GM23338 (cell line): ENCODE data around the gene PTPRN2. TPM values are rescaled to one million over a fixed set of nuclear protein-coding genes. Genes with fewer than 3 reads are reported as not detected.
"Not testable (repeated sequence)": the region's sequence is repeated elsewhere in the genome, so short reads cannot be mapped to it uniquely, and the experiment has no call there.

Experiments used
- ATAC-seq: fragments of 200-7000 bp; cut with Tn5 transposase; 3 replicates; pipeline ENCODE4 v1.9.1; 2020
- DNase-seq: peaks from one replicate; pipeline ENCODE4 v3.0.0-alpha.2; 2015; ENCODE audit warnings: low spot score
- H2AFZ ChIP-seq: fragments of 200-600 bp; sonication (generic); 2 replicates; pipeline ENCODE4 v1.8.0; 2016; ENCODE audit warnings: antibody characterized with exemption, mild to moderate bottlenecking, moderate library complexity
- H3F3A ChIP-seq: fragments of 200-600 bp; sonication (generic); replicated peaks from 2 replicates; pipeline ENCODE4 v1.8.0; 2017; ENCODE audit warnings: antibody characterized with exemption, mixed run types, low read depth
- H3K27ac ChIP-seq: fragments of 200-600 bp; sonication (generic); 2 replicates; pipeline ENCODE4 v1.6.1; 2016; ENCODE audit warnings: low read depth
- H3K27me3 ChIP-seq: fragments of 200-600 bp; sonication (generic); 2 replicates; pipeline ENCODE4 v1.8.0; 2016; ENCODE audit warnings: mild to moderate bottlenecking, mixed run types, moderate library complexity; ENCODE audit not compliant: insufficient read depth
- H3K36me3 ChIP-seq: fragments of 200-600 bp; sonication (generic); 2 replicates; pipeline ENCODE4 v1.8.0; 2016; ENCODE audit warnings: mild to moderate bottlenecking; ENCODE audit not compliant: insufficient read depth
- H3K4me1 ChIP-seq: fragments of 200-600 bp; sonication (generic); 2 replicates; pipeline ENCODE4 v1.8.0; 2016; ENCODE audit warnings: mild to moderate bottlenecking, moderate library complexity; ENCODE audit not compliant: insufficient read depth
- H3K4me2 ChIP-seq: fragments of 200-600 bp; sonication (generic); 2 replicates; pipeline ENCODE4 v1.7.1; 2017; ENCODE audit warnings: mixed run types
- H3K4me3 ChIP-seq: fragments of 200-600 bp; sonication (generic); 2 replicates; pipeline ENCODE4 v1.6.1; 2016; ENCODE audit warnings: mixed run types
- H3K79me2 ChIP-seq: fragments of 200-600 bp; sonication (generic); replicated peaks from 2 replicates; pipeline ENCODE4 v1.8.0; 2017; ENCODE audit warnings: mild to moderate bottlenecking; ENCODE audit not compliant: insufficient read depth
- H3K9me2 ChIP-seq: fragments of 200-600 bp; sonication (generic); 2 replicates; pipeline ENCODE4 v1.8.0; 2017; ENCODE audit not compliant: insufficient read depth
- H4K20me1 ChIP-seq: fragments of 200-600 bp; sonication (generic); replicated peaks from 2 replicates; pipeline ENCODE4 v1.8.0; 2017; ENCODE audit warnings: mild to moderate bottlenecking; ENCODE audit not compliant: insufficient read depth
- H3K27ac Mint-ChIP-seq: 2 replicates; pipeline ENCODE4 v1.8.0; 2020; ENCODE audit warnings: inconsistent platforms, mild to moderate bottlenecking, moderate library complexity, mixed read lengths
- H3K27me3 Mint-ChIP-seq: 3 replicates; pipeline ENCODE4 v1.8.0; 2022; ENCODE audit warnings: low read depth, mild to moderate bottlenecking, moderate library complexity, mixed read lengths, inconsistent platforms; ENCODE audit not compliant: insufficient read depth, poor library complexity
- H3K36me3 Mint-ChIP-seq: 3 replicates; pipeline ENCODE4 v1.8.0; 2021; ENCODE audit warnings: low read depth, mild to moderate bottlenecking, inconsistent platforms, moderate library complexity, mixed read lengths
- H3K4me1 Mint-ChIP-seq: 3 replicates; pipeline ENCODE4 v1.8.0; 2020; ENCODE audit warnings: mild to moderate bottlenecking, inconsistent platforms, mixed read lengths
- H3K4me3 Mint-ChIP-seq: 3 replicates; pipeline ENCODE4 v1.8.0; 2021; ENCODE audit warnings: moderate library complexity, mild to moderate bottlenecking, inconsistent platforms, mixed read lengths
- H3K9me3 Mint-ChIP-seq: 3 replicates; pipeline ENCODE4 v1.8.0; 2020; ENCODE audit warnings: moderate library complexity, mild to moderate bottlenecking, inconsistent platforms, mixed read lengths
- CREB1 ChIP-seq: fragments of 250-450 bp; sonication (Bioruptor Pico); IDR thresholded peaks from 2 replicates; pipeline ENCODE4 v1.5.0; 2020; ENCODE audit warnings: low read depth, mild to moderate bottlenecking, moderate library complexity
- JUNB ChIP-seq: IDR thresholded peaks from one replicate; pipeline ENCODE4 v1.6.1; 2016; ENCODE audit warnings: antibody characterized with exemption; ENCODE audit not compliant: unreplicated experiment
- POLR2AphosphoS5 ChIP-seq: IDR thresholded peaks from 2 replicates; pipeline ENCODE4 v1.6.1; 2016; ENCODE audit warnings: antibody characterized with exemption, low read depth
- REST ChIP-seq: IDR thresholded peaks from one replicate; pipeline ENCODE4 v1.6.1; 2018; ENCODE audit warnings: antibody characterized with exemption; ENCODE audit not compliant: unreplicated experiment
- STAT1 ChIP-seq: IDR thresholded peaks from one replicate; pipeline ENCODE4 v1.6.1; 2016; ENCODE audit warnings: antibody characterized with exemption; ENCODE audit not compliant: unreplicated experiment
- ZNF114 ChIP-seq: fragments of 250-450 bp; sonication (Bioruptor Pico); IDR thresholded peaks from 2 replicates; pipeline ENCODE4 v1.5.0; 2020; ENCODE audit warnings: mild to moderate bottlenecking, moderate library complexity
- ZNF331 ChIP-seq: fragments of 250-450 bp; sonication (Bioruptor Pico); IDR thresholded peaks from 2 replicates; pipeline ENCODE4 v1.5.0; 2020; ENCODE audit warnings: low read depth, mild to moderate bottlenecking, moderate library complexity
- ZNF462 ChIP-seq: fragments of 250-450 bp; sonication (Bioruptor Pico); IDR thresholded peaks from 2 replicates; pipeline ENCODE4 v1.5.0; 2020; ENCODE audit warnings: mild to moderate bottlenecking, moderate library complexity
- polyA plus RNA-seq: library from polyadenylated mRNA; unstranded; fragments of >200 nt; fragmentation: Nextera tagmentation; extraction: Ambion mirVana; gene quantifications from 2 replicates; pipeline ENCODE4 v1.2.1, GENCODE V29; 2016
- total RNA-seq: library from RNA; depleted of rRNA; stranded (reverse); fragments of >200 nt; shearing (Covaris generic); gene quantifications from 2 replicates; pipeline ENCODE4 v1.2.3, GENCODE V29; 2014

PTPRN2 gene
- total and polyA plus RNA-seq, 2 experiments from 2014 or later: 0.87 to 4.0 TPM

DNA sequence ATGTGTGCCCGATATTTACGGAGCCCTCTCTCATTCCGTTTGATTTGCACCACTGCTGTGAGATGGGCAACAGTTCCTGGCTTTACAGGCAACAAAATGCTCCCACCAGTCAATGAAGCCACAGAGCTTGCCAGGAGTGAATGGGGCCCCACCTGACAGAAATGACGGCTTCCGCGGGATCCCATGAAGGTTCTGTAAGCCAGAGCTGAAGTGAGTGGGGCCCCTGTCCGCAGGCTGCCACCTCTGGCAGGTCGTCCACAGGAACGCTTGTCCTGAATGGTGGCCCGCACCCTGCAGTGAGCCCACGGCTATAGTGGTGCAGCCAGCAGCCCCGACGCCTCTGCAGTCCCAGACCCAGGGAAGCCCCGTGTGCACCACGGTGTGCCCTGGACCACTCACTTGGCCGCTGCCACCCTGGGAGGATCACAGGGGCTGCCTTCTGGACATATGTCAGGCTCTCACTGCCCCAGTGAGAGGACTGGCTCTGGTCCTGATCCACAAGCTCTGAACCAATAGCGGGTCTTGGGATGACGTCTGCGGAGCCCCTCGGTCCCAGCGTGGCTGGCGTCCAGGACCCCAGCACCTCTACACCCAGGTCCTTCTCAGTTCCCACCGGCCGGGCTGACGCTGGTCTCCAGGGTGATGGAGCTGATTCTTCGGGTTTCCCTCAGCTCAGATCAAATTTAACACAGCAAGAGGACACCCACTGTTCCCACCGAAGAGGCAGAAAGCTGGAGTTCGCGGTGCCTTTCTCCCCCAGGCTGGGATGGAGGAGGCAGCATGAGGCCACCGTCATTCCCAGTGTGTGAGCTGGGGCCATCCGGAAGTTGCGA lies 738.9 kb downstream of the PTPRN2 start:
- no peaks in the 10 kb centered on the region; the same call in 1 of the 2 replicates for H3K36me3 ChIP-seq
- TF ChIP-seq POLR2AphosphoS5 (no peak), ZNF114 (CRISPR knock-in tag) (no peak), ZNF331 (CRISPR knock-in tag) (no peak), JUNB (no peak), ZNF462 (CRISPR knock-in tag) (no peak), STAT1 (no peak), CREB1 (CRISPR knock-in tag) (no peak), REST (no peak)
- H2AFZ ChIP-seq: no peak overlapping the region
- ATAC-seq (no peak), DNase-seq (no peak)
- Mint-ChIP-seq H3K4me3 (no peak overlapping the region), H3K36me3 (peaks cover 41% of the 10 kb centered on the region), H3K4me1 (no peaks in the 10 kb centered on the region), H3K27me3 (peaks cover 7% of the 10 kb centered on the region), H3K27ac (no peak overlapping the region), H3K9me3 (no peaks in the 10 kb centered on the region; the same call in 1 of the 3 replicates)
- H3K4me3 ChIP-seq: no peak overlapping the region
- H3F3A ChIP-seq: no peaks in the 10 kb centered on the region
- H3K27me3 ChIP-seq: no peaks in the 10 kb centered on the region
- no peak overlapping the region for H3K4me2 ChIP-seq
- no peaks in the 10 kb centered on the region for H4K20me1 ChIP-seq
- no peak overlapping the region for H3K27ac ChIP-seq
- no peaks in the 10 kb centered on the region for H3K4me1 ChIP-seq
- H3K79me2 ChIP-seq: no peaks in the 10 kb centered on the region
- no peaks in the 10 kb centered on the region for H3K9me2 ChIP-seq

- H3K27ac Mint-ChIP-seq, ATAC-seq, H3K9me2 ChIP-seq, H3K9me3 Mint-ChIP-seq, H3F3A ChIP-seq, H3K27ac ChIP-seq, H3K27me3 Mint-ChIP-seq, DNase-seq, H3K4me2 ChIP-seq, H3K4me1 Mint-ChIP-seq, H3K4me1 ChIP-seq, H2AFZ ChIP-seq, H3K4me3 Mint-ChIP-seq, H4K20me1 ChIP-seq, H3K4me3 ChIP-seq, H3K36me3 ChIP-seq, H3K79me2 ChIP-seq, H3K27me3 ChIP-seq: not testable (repeated sequence)
- peaks cover 45% of the 10 kb centered on the region for H3K36me3 Mint-ChIP-seq
Measured at GRCh38 chr7:157847756-157848487, 739.7 kb downstream of the PTPRN2 start.
